ENCODE results near the gene ESPL1. TPM values are rescaled to one million over a fixed set of nuclear protein-coding genes. Genes with fewer than 3 reads are reported as not detected.
"Not testable (repeated sequence)": the region's sequence is repeated elsewhere in the genome, so short reads cannot be mapped to it uniquely, and the experiment has no call there.

ESPL1 gene
- total and polyA plus RNA-seq, 3 experiments from 2014 or later, result 58.4 to 63.4 TPM; not detected in 1

- H3K4me1 ChIP-seq (ENCODE audit: insufficient read depth, low read length), result peaks cover 46% of the 10 kb centered on the region
- H3K27ac Mint-ChIP-seq, result peak overlapping the region; percentile 93 to 100 (median 99)
These were observed 27.8 kb downstream of the ESPL1 start for GRCh38 chr12:53295891-53296219.

GRCh38 chr12:53297106-53297505 lies 29.0 kb downstream of the ESPL1 start:
- CTCF ChIA-PET, result interaction anchor here (1.1 to 11.3 kb wide), 5 partner anchors 9 to 137 kb away, joined by 3 to 115 read pairs (median 4); partner anchors contain the start of gene AAAS
- Histone ChIP-seq H3K4me1 (ENCODE audit: insufficient read depth, low read length) (peaks cover 46% of the 10 kb centered on the region), H3K36me3 (ENCODE audit: insufficient read depth, low read length) (peaks cover 13% of the 10 kb centered on the region)
- Mint-ChIP-seq H3K36me3 (peaks cover 0 to 54% (median 7%) of the 10 kb centered on the region in 3 donors), H3K4me1 (peaks cover 57 to 71% (median 64%) of the 10 kb centered on the region in 3 donors), H3K27ac (peak overlapping the region in 6 of 8 donors; percentile 3 to 99 (median 86)), H3K4me3 (peak overlapping the region; percentile 57 to 100 (median 100))
- not testable (repeated sequence) for H3K27me3 Mint-ChIP-seq; H3K4me3 ChIP-seq (ENCODE audit: low read length); H3K27ac ChIP-seq (ENCODE audit: low read depth, low read length); H3K9me3 Mint-ChIP-seq; DNase-seq; H3K9me3 ChIP-seq (ENCODE audit: low read length); H3K27me3 ChIP-seq (ENCODE audit: insufficient read depth, low read length, poor library complexity, severe bottlenecking)
- POLR2A ChIA-PET, result interaction anchor here (0.6 to 1.4 kb wide), 3 partner anchors 24 to 204 kb away, joined by 3 to 10 read pairs (median 4); partner anchors contain the start of genes AAAS and TARBP2

More at GRCh38 chr12:53295891-53296219, 27.8 kb downstream of the ESPL1 start:
- Mint-ChIP-seq H3K4me1 (peaks cover 49 to 59% (median 53%) of the 10 kb centered on the region in 3 donors), H3K27me3 (no peaks in the 10 kb centered on the region), H3K36me3 (peaks cover 0 to 46% (median 4%) of the 10 kb centered on the region in 3 donors), H3K9me3 (no peaks in the 10 kb centered on the region), H3K4me3 (peak overlapping the region; percentile 97 to 100 (median 100))
- Histone ChIP-seq H3K4me3 (ENCODE audit: low read length) (peak overlapping the region; percentile 90), H3K9me3 (ENCODE audit: low read length) (no peaks in the 10 kb centered on the region), H3K27ac (ENCODE audit: low read depth, low read length) (peak overlapping the region; percentile 87), H3K27me3 (ENCODE audit: insufficient read depth, low read length, poor library complexity, severe bottlenecking) (no peaks in the 10 kb centered on the region), H3K36me3 (ENCODE audit: insufficient read depth, low read length) (peaks cover 13% of the 10 kb centered on the region)
- CTCF ChIA-PET, result interaction anchor here (0.7 to 11.3 kb wide), 8 partner anchors 9 to 165 kb away, joined by 3 to 192 read pairs (median 6); partner anchors contain the start of genes AAAS and ITGB7
- POLR2A ChIA-PET, result interaction anchor here (0.5 to 2.0 kb wide), 15 partner anchors 21 to 290 kb away, joined by 3 to 12 read pairs (median 4); partner anchors contain the start of genes AAAS, CSAD, EIF4B and ESPL1
- DNase-seq, result no peak

GRCh38 chr12:53298164-53298563 lies 30.1 kb downstream of the ESPL1 start:
- Mint-ChIP-seq H3K36me3 (peaks cover 0 to 65% (median 13%) of the 10 kb centered on the region in 3 donors), H3K4me3 (peak overlapping the region in 5 of 7 donors; percentile 4 to 100 (median 97)), H3K27me3 (no peaks in the 10 kb centered on the region), H3K9me3 (no peaks in the 10 kb centered on the region), H3K27ac (peak overlapping the region in 5 of 8 donors; percentile 40 to 97 (median 80)), H3K4me1 (peaks cover 65 to 82% (median 74%) of the 10 kb centered on the region in 3 donors)
- POLR2A ChIA-PET, result interaction anchor here (0.6 to 1.7 kb wide), 5 partner anchors 15 to 111 kb away, joined by 3 to 13 read pairs (median 5); partner anchors contain the start of genes AAAS and SP1
- H3K4me3 ChIP-seq (ENCODE audit: low read length), result no peak overlapping the region
- no peak overlapping the region for H3K27ac ChIP-seq (ENCODE audit: low read depth, low read length)
- H3K9me3 ChIP-seq (ENCODE audit: low read length), result no peaks in the 10 kb centered on the region
- DNase-seq, result no peak
- peaks cover 46% of the 10 kb centered on the region for H3K4me1 ChIP-seq (ENCODE audit: insufficient read depth, low read length)
- CTCF ChIA-PET, result interaction anchor here (0.8 to 11.3 kb wide), 7 partner anchors 10 to 232 kb away, joined by 3 to 115 read pairs (median 4); partner anchors contain the start of gene AAAS
- peaks cover 17% of the 10 kb centered on the region for H3K36me3 ChIP-seq (ENCODE audit: insufficient read depth, low read length)
- H3K27me3 ChIP-seq (ENCODE audit: insufficient read depth, low read length, poor library complexity, severe bottlenecking), result no peaks in the 10 kb centered on the region

GRCh38 chr12:53299101-53299453 lies 31.0 kb downstream of the ESPL1 start:
- peaks cover 65 to 85% (median 78%) of the 10 kb centered on the region in 3 donors for H3K4me1 Mint-ChIP-seq
- DNase-seq, result peak in 2 of 5 donors; percentile 20 to 65
- H3K36me3 Mint-ChIP-seq, result peaks cover 0 to 73% (median 13%) of the 10 kb centered on the region in 3 donors
- H3K9me3 ChIP-seq (ENCODE audit: low read length), result no peaks in the 10 kb centered on the region
- peak overlapping the region; percentile 97 to 99 (median 98) for H3K4me3 Mint-ChIP-seq
- H3K27me3 Mint-ChIP-seq, result no peaks in the 10 kb centered on the region
- POLR2A ChIA-PET, result interaction anchor here (0.9 to 1.7 kb wide), 7 partner anchors 22 to 202 kb away, joined by 3 to 13 read pairs (median 5); partner anchors contain the start of genes AAAS, CSAD, TARBP2 and ZNF740
- H3K27ac Mint-ChIP-seq, result peak overlapping the region; percentile 91 to 98 (median 95)
- peak overlapping the region; percentile 63 for H3K27ac ChIP-seq (ENCODE audit: low read depth, low read length)
- peaks cover 46% of the 10 kb centered on the region for H3K4me1 ChIP-seq (ENCODE audit: insufficient read depth, low read length)
- no peaks in the 10 kb centered on the region for H3K9me3 Mint-ChIP-seq
- CTCF ChIA-PET, result interaction anchor here (1.0 to 11.3 kb wide), 8 partner anchors 9 to 233 kb away, joined by 3 to 115 read pairs (median 7); partner anchors contain the start of gene AAAS
- H3K4me3 ChIP-seq (ENCODE audit: low read length), result peak overlapping the region; percentile 87
- H3K27me3 ChIP-seq (ENCODE audit: insufficient read depth, low read length, poor library complexity, severe bottlenecking), result no peaks in the 10 kb centered on the region
- H3K36me3 ChIP-seq (ENCODE audit: insufficient read depth, low read length), result peaks cover 20% of the 10 kb centered on the region

GRCh38 chr12:53299454-53300180 lies 31.5 kb downstream of the ESPL1 start, which contains the start of gene MYG1:
MYG1 (plus strand) TSS chr12:53299695; CDS start chr12:53299738, 43 bp downstream.
- Mint-ChIP-seq H3K4me3 (peak within 1 kb of the TSS; percentile 97 to 99 (median 98)), H3K27me3 (no peaks in the 10 kb centered on the region), H3K9me3 (no peaks in the 10 kb centered on the region), H3K4me1 (peaks cover 65 to 85% (median 78%) of the 10 kb centered on the region in 3 donors), H3K36me3 (peaks cover 0 to 76% (median 13%) of the 10 kb centered on the region in 3 donors), H3K27ac (peak within 1 kb of the TSS; percentile 91 to 98 (median 95))
- H3K27ac ChIP-seq (ENCODE audit: low read depth, low read length), result peak within 1 kb of the TSS; percentile 63
- peaks cover 43% of the 10 kb centered on the region for H3K4me1 ChIP-seq (ENCODE audit: insufficient read depth, low read length)
- H3K4me3 ChIP-seq (ENCODE audit: low read length), result peak within 1 kb of the TSS; percentile 87
- H3K36me3 ChIP-seq (ENCODE audit: insufficient read depth, low read length), result peaks cover 20% of the 10 kb centered on the region
- ChIA-PET POLR2A (interaction anchor here (0.9 to 1.7 kb wide), 7 partner anchors 22 to 201 kb away, joined by 3 to 13 read pairs (median 5); partner anchors contain the start of genes AAAS, CSAD, TARBP2 and ZNF740), CTCF (interaction anchor here (1.0 to 11.3 kb wide), 8 partner anchors 9 to 234 kb away, joined by 3 to 115 read pairs (median 7); partner anchors contain the start of gene AAAS)
- peak; percentile 75 to 91 (median 83) for DNase-seq
- no peaks in the 10 kb centered on the region for H3K27me3 ChIP-seq (ENCODE audit: insufficient read depth, low read length, poor library complexity, severe bottlenecking)
- no peaks in the 10 kb centered on the region for H3K9me3 ChIP-seq (ENCODE audit: low read length)

- no peaks in the 10 kb centered on the region for H3K9me3 Mint-ChIP-seq
- DNase-seq, result no peak
- peak overlapping the region; percentile 91 to 98 (median 95) for H3K27ac Mint-ChIP-seq
- peak overlapping the region; percentile 87 for H3K4me3 ChIP-seq (ENCODE audit: low read length)
- CTCF ChIA-PET, result interaction anchor here (1.1 to 11.3 kb wide), 6 partner anchors 12 to 200 kb away, joined by 3 to 115 read pairs (median 7); partner anchors contain the start of gene AAAS
- no peaks in the 10 kb centered on the region for H3K27me3 ChIP-seq (ENCODE audit: insufficient read depth, low read length, poor library complexity, severe bottlenecking)
- no peaks in the 10 kb centered on the region for H3K9me3 ChIP-seq (ENCODE audit: low read length)
- H3K27me3 Mint-ChIP-seq, result no peaks in the 10 kb centered on the region
- POLR2A ChIA-PET, result interaction anchor here (1.0 to 1.7 kb wide), 5 partner anchors 21 to 200 kb away, joined by 4 to 13 read pairs (median 8); partner anchors contain the start of genes AAAS, CSAD, TARBP2 and ZNF740
- H3K27ac ChIP-seq (ENCODE audit: low read depth, low read length), result peak overlapping the region; percentile 63
- peak overlapping the region; percentile 97 to 99 (median 98) for H3K4me3 Mint-ChIP-seq
- H3K4me1 Mint-ChIP-seq, result peaks cover 59 to 80% (median 72%) of the 10 kb centered on the region in 3 donors
- H3K4me1 ChIP-seq (ENCODE audit: insufficient read depth, low read length), result peaks cover 39% of the 10 kb centered on the region
- peaks cover 22% of the 10 kb centered on the region for H3K36me3 ChIP-seq (ENCODE audit: insufficient read depth, low read length)
- H3K36me3 Mint-ChIP-seq, result peaks cover 0 to 79% (median 13%) of the 10 kb centered on the region in 3 donors
These were observed 32.1 kb downstream of the ESPL1 start for GRCh38 chr12:53300187-53300586.

- H3K36me3 ChIP-seq (ENCODE audit: insufficient read depth, low read length), result peaks cover 36% of the 10 kb centered on the region
- CTCF ChIA-PET, result interaction anchor here (1.3 to 3.8 kb wide), 2 partner anchors 12 to 18 kb away, joined by 3 to 25 read pairs; partner anchors contain the start of gene AAAS
These were observed 34.8 kb downstream of the ESPL1 start for GRCh38 chr12:53302903-53303302.

More at GRCh38 chr12:53302903-53303302, 34.8 kb downstream of the ESPL1 start:
- H3K4me3 ChIP-seq (ENCODE audit: low read length), result no peak overlapping the region
- no peaks in the 10 kb centered on the region for H3K9me3 ChIP-seq (ENCODE audit: low read length)
- Mint-ChIP-seq H3K4me1 (peaks cover 41 to 54% (median 49%) of the 10 kb centered on the region in 3 donors), H3K27ac (peak overlapping the region in 6 of 8 donors; percentile 20 to 82 (median 77)), H3K27me3 (no peaks in the 10 kb centered on the region), H3K9me3 (no peaks in the 10 kb centered on the region), H3K36me3 (peaks cover 0 to 86% (median 15%) of the 10 kb centered on the region in 3 donors), H3K4me3 (peak overlapping the region in 4 of 7 donors; percentile 21 to 97 (median 54))
- H3K27me3 ChIP-seq (ENCODE audit: insufficient read depth, low read length, poor library complexity, severe bottlenecking), result no peaks in the 10 kb centered on the region
- no peak overlapping the region for H3K27ac ChIP-seq (ENCODE audit: low read depth, low read length)
- POLR2A ChIA-PET, result no interaction called here
- H3K4me1 ChIP-seq (ENCODE audit: insufficient read depth, low read length), result peaks cover 16% of the 10 kb centered on the region
- no peak for DNase-seq
